GM21423 (cell line): ENCODE results near the gene SLC6A18.
"Not testable (repeated sequence)": the region's sequence is repeated elsewhere in the genome, so short reads cannot be mapped to it uniquely, and the experiment has no call there.

Source experiments
- ATAC-seq: cut with Tn5 transposase; IDR thresholded peaks from one replicate; pipeline ENCODE4 v1.9.1; 2021; ENCODE audit warnings: mild to moderate bottlenecking, moderate library complexity; ENCODE audit not compliant: unreplicated experiment

The SLC6A18 gene

GRCh38 chr5:1284336-1284970, 59.3 kb downstream of the SLC6A18 start:
- ATAC-seq, result not testable (repeated sequence)

GRCh38 chr5:1285141-1285540, 60.0 kb downstream of the SLC6A18 start:
- ATAC-seq, result no peak

- no peak for ATAC-seq
Observed at GRCh38 chr5:1285883-1286291, 60.7 kb downstream of the SLC6A18 start.

GRCh38 chr5:1288439-1289335, 63.5 kb downstream of the SLC6A18 start:
- ATAC-seq, result no peak

GRCh38 chr5:1289559-1289958, 64.4 kb downstream of the SLC6A18 start:
- ATAC-seq, result not testable (repeated sequence)

- not testable (repeated sequence) for ATAC-seq
Observed at GRCh38 chr5:1290956-1291355, 65.8 kb downstream of the SLC6A18 start.

GRCh38 chr5:1291611-1292080, 66.5 kb downstream of the SLC6A18 start:
- no peak for ATAC-seq

- no peak for ATAC-seq
Observed at GRCh38 chr5:1292139-1292538, 67.0 kb downstream of the SLC6A18 start.

- ATAC-seq, result no peak
Observed at GRCh38 chr5:1292846-1293415, 67.8 kb downstream of the SLC6A18 start.

- no peak for ATAC-seq
Observed at GRCh38 chr5:1293416-1294205, 68.4 kb downstream of the SLC6A18 start.

GRCh38 chr5:1294206-1294834, 69.1 kb downstream of the SLC6A18 start:
- no peak for ATAC-seq

GRCh38 chr5:1294835-1295649, 69.9 kb downstream of the SLC6A18 start, which contains the start of gene TERT:
TSS of gene TERT (minus strand) at chr5:1295068. CDS start at chr5:1294989, 79 bp downstream.
- ATAC-seq, result no peak

GRCh38 chr5:1295650-1296037, 70.5 kb downstream of the SLC6A18 start:
- ATAC-seq, result no peak
